GM23338 (cell line): ENCODE results near the gene CDC42BPG. TPM values are rescaled to one million over a fixed set of nuclear protein-coding genes. Genes with fewer than 3 reads are reported as not detected.

ENCODE experiments used
- ATAC-seq: fragments of 200-7000 bp; cut with Tn5 transposase; 3 replicates; pipeline ENCODE4 v1.9.1; 2020
- DNase-seq: peaks from one replicate; pipeline ENCODE4 v3.0.0-alpha.2; 2015; ENCODE audit warnings: low spot score
- H2AFZ ChIP-seq: fragments of 200-600 bp; sonication (generic); 2 replicates; pipeline ENCODE4 v1.8.0; 2016; ENCODE audit warnings: antibody characterized with exemption, mild to moderate bottlenecking, moderate library complexity
- H3F3A ChIP-seq: fragments of 200-600 bp; sonication (generic); replicated peaks from 2 replicates; pipeline ENCODE4 v1.8.0; 2017; ENCODE audit warnings: antibody characterized with exemption, mixed run types, low read depth
- H3K27ac ChIP-seq: fragments of 200-600 bp; sonication (generic); 2 replicates; pipeline ENCODE4 v1.6.1; 2016; ENCODE audit warnings: low read depth
- H3K27me3 ChIP-seq: fragments of 200-600 bp; sonication (generic); 2 replicates; pipeline ENCODE4 v1.8.0; 2016; ENCODE audit warnings: mild to moderate bottlenecking, mixed run types, moderate library complexity; ENCODE audit not compliant: insufficient read depth
- H3K36me3 ChIP-seq: fragments of 200-600 bp; sonication (generic); 2 replicates; pipeline ENCODE4 v1.8.0; 2016; ENCODE audit warnings: mild to moderate bottlenecking; ENCODE audit not compliant: insufficient read depth
- H3K4me1 ChIP-seq: fragments of 200-600 bp; sonication (generic); 2 replicates; pipeline ENCODE4 v1.8.0; 2016; ENCODE audit warnings: mild to moderate bottlenecking, moderate library complexity; ENCODE audit not compliant: insufficient read depth
- H3K4me2 ChIP-seq: fragments of 200-600 bp; sonication (generic); 2 replicates; pipeline ENCODE4 v1.7.1; 2017; ENCODE audit warnings: mixed run types
- H3K4me3 ChIP-seq: fragments of 200-600 bp; sonication (generic); 2 replicates; pipeline ENCODE4 v1.6.1; 2016; ENCODE audit warnings: mixed run types
- H3K79me2 ChIP-seq: fragments of 200-600 bp; sonication (generic); replicated peaks from 2 replicates; pipeline ENCODE4 v1.8.0; 2017; ENCODE audit warnings: mild to moderate bottlenecking; ENCODE audit not compliant: insufficient read depth
- H3K9me2 ChIP-seq: fragments of 200-600 bp; sonication (generic); 2 replicates; pipeline ENCODE4 v1.8.0; 2017; ENCODE audit not compliant: insufficient read depth
- H4K20me1 ChIP-seq: fragments of 200-600 bp; sonication (generic); replicated peaks from 2 replicates; pipeline ENCODE4 v1.8.0; 2017; ENCODE audit warnings: mild to moderate bottlenecking; ENCODE audit not compliant: insufficient read depth
- H3K27ac Mint-ChIP-seq: 2 replicates; pipeline ENCODE4 v1.8.0; 2020; ENCODE audit warnings: inconsistent platforms, mild to moderate bottlenecking, moderate library complexity, mixed read lengths
- H3K27me3 Mint-ChIP-seq: 3 replicates; pipeline ENCODE4 v1.8.0; 2022; ENCODE audit warnings: low read depth, mild to moderate bottlenecking, moderate library complexity, mixed read lengths, inconsistent platforms; ENCODE audit not compliant: insufficient read depth, poor library complexity
- H3K36me3 Mint-ChIP-seq: 3 replicates; pipeline ENCODE4 v1.8.0; 2021; ENCODE audit warnings: low read depth, mild to moderate bottlenecking, inconsistent platforms, moderate library complexity, mixed read lengths
- H3K4me1 Mint-ChIP-seq: 3 replicates; pipeline ENCODE4 v1.8.0; 2020; ENCODE audit warnings: mild to moderate bottlenecking, inconsistent platforms, mixed read lengths
- H3K4me3 Mint-ChIP-seq: 3 replicates; pipeline ENCODE4 v1.8.0; 2021; ENCODE audit warnings: moderate library complexity, mild to moderate bottlenecking, inconsistent platforms, mixed read lengths
- H3K9me3 Mint-ChIP-seq: 3 replicates; pipeline ENCODE4 v1.8.0; 2020; ENCODE audit warnings: moderate library complexity, mild to moderate bottlenecking, inconsistent platforms, mixed read lengths
- CREB1 ChIP-seq: fragments of 250-450 bp; sonication (Bioruptor Pico); IDR thresholded peaks from 2 replicates; pipeline ENCODE4 v1.5.0; 2020; ENCODE audit warnings: low read depth, mild to moderate bottlenecking, moderate library complexity
- JUNB ChIP-seq: IDR thresholded peaks from one replicate; pipeline ENCODE4 v1.6.1; 2016; ENCODE audit warnings: antibody characterized with exemption; ENCODE audit not compliant: unreplicated experiment
- NANOG ChIP-seq: IDR thresholded peaks from 2 replicates; pipeline ENCODE4 v1.6.1; 2016; ENCODE audit warnings: antibody characterized with exemption, borderline replicate concordance
- POLR2AphosphoS5 ChIP-seq: IDR thresholded peaks from 2 replicates; pipeline ENCODE4 v1.6.1; 2016; ENCODE audit warnings: antibody characterized with exemption, low read depth
- STAT1 ChIP-seq: IDR thresholded peaks from one replicate; pipeline ENCODE4 v1.6.1; 2016; ENCODE audit warnings: antibody characterized with exemption; ENCODE audit not compliant: unreplicated experiment
- ZNF114 ChIP-seq: fragments of 250-450 bp; sonication (Bioruptor Pico); IDR thresholded peaks from 2 replicates; pipeline ENCODE4 v1.5.0; 2020; ENCODE audit warnings: mild to moderate bottlenecking, moderate library complexity
- polyA plus RNA-seq: library from polyadenylated mRNA; unstranded; fragments of >200 nt; fragmentation: Nextera tagmentation; extraction: Ambion mirVana; gene quantifications from 2 replicates; pipeline ENCODE4 v1.2.1, GENCODE V29; 2016
- total RNA-seq: library from RNA; depleted of rRNA; stranded (reverse); fragments of >200 nt; shearing (Covaris generic); gene quantifications from 2 replicates; pipeline ENCODE4 v1.2.3, GENCODE V29; 2014
- TF ChIP-seq, protein P1 (sequence below), 2 experiments: fragments of 200-600 bp in 1 of 2; sonication (generic) in 1 of 2; conservative IDR thresholded peaks; 2 replicates each; pipeline versions ENCODE4 v1.5.1 to v1.6.1; 2016 to 2017; ENCODE audit warnings: antibody characterized with exemption in 2 of 2, low read depth in 2 of 2, mild to moderate bottlenecking in 2 of 2, moderate library complexity in 1 of 2
- TF ChIP-seq, protein P2 (sequence below): IDR thresholded peaks from 2 replicates; pipeline ENCODE4 v1.6.1; 2016; ENCODE audit warnings: antibody characterized with exemption
- TF ChIP-seq, protein P3 (sequence below): fragments of 250-450 bp; sonication (Bioruptor Pico); IDR thresholded peaks from 2 replicates; pipeline ENCODE4 v1.5.0; 2020; ENCODE audit warnings: mild to moderate bottlenecking, moderate library complexity

The CDC42BPG gene
- total and polyA plus RNA-seq, 2 experiments from 2014 or later = 2.3 to 11.6 TPM

DNA sequence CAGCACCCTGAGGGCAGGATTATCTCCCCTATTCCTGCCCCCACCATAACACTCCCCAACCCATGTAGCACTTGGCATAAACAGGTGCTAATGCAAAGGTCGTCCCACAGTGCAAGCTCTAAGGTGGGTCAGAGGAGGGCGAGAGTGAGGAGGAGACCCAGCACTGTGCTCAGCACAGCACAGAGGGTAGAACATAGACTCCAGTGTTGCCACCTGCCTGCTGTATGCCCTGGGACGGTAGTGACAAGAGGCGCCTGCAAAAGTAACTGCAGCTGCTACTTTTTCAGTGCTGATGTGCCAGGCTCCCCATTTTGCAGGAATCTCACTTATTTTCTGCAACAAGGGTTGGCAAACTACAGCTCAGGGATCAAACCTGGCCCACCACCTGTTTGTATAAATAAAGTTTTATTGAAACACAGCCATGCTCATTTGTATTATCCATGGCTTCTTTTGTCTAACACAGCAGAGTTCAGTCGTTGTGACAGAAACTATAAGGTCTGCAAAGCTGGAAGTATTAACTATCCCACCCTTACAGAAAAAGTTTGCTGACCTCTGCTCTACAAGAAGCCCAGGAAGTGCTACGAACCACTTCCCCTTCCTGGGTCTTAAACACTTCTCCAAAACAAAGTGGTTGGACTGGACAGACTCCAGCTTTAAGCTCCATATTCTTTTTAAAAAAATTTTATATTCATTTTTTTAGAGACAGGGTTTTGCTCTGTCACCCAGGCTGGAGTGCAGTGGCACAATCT lies 16.9 kb upstream of the CDC42BPG start:
- Mint-ChIP-seq H3K9me3 (no peaks in the 10 kb centered on the region), H3K4me1 (peaks cover 18% of the 10 kb centered on the region), H3K4me3 (no peak overlapping the region), H3K36me3 (no peaks in the 10 kb centered on the region; the same call in 2 of the 3 replicates), H3K27ac (no peak overlapping the region), H3K27me3 (peaks cover 4% of the 10 kb centered on the region)
- Histone ChIP-seq H3K4me1 (peaks cover 23% of the 10 kb centered on the region), H2AFZ (no peak overlapping the region), H3K36me3 (no peaks in the 10 kb centered on the region), H3K4me2 (no peak overlapping the region), H3K9me2 (no peaks in the 10 kb centered on the region), H3K4me3 (no peak overlapping the region), H3K27me3 (no peaks in the 10 kb centered on the region), H4K20me1 (no peaks in the 10 kb centered on the region), H3K27ac (no peak overlapping the region), H3F3A (0 out of 2 replicates have a peak, but pooled peaks cover 4% of the 10 kb centered on the region), H3K79me2 (peaks cover 20% of the 10 kb centered on the region)
- DNase-seq (no peak), ATAC-seq (peak; percentile 34)
- TF ChIP-seq, protein P1, sequence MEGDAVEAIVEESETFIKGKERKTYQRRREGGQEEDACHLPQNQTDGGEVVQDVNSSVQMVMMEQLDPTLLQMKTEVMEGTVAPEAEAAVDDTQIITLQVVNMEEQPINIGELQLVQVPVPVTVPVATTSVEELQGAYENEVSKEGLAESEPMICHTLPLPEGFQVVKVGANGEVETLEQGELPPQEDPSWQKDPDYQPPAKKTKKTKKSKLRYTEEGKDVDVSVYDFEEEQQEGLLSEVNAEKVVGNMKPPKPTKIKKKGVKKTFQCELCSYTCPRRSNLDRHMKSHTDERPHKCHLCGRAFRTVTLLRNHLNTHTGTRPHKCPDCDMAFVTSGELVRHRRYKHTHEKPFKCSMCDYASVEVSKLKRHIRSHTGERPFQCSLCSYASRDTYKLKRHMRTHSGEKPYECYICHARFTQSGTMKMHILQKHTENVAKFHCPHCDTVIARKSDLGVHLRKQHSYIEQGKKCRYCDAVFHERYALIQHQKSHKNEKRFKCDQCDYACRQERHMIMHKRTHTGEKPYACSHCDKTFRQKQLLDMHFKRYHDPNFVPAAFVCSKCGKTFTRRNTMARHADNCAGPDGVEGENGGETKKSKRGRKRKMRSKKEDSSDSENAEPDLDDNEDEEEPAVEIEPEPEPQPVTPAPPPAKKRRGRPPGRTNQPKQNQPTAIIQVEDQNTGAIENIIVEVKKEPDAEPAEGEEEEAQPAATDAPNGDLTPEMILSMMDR (conservative IDR thresholded peaks at IDR 0.05; ENCODE audit: low read depth in 2 of 2) = peak; percentile 14 to 37; a peak in 2 of 4 replicates
- TF ChIP-seq JUNB = no peak

DNA sequence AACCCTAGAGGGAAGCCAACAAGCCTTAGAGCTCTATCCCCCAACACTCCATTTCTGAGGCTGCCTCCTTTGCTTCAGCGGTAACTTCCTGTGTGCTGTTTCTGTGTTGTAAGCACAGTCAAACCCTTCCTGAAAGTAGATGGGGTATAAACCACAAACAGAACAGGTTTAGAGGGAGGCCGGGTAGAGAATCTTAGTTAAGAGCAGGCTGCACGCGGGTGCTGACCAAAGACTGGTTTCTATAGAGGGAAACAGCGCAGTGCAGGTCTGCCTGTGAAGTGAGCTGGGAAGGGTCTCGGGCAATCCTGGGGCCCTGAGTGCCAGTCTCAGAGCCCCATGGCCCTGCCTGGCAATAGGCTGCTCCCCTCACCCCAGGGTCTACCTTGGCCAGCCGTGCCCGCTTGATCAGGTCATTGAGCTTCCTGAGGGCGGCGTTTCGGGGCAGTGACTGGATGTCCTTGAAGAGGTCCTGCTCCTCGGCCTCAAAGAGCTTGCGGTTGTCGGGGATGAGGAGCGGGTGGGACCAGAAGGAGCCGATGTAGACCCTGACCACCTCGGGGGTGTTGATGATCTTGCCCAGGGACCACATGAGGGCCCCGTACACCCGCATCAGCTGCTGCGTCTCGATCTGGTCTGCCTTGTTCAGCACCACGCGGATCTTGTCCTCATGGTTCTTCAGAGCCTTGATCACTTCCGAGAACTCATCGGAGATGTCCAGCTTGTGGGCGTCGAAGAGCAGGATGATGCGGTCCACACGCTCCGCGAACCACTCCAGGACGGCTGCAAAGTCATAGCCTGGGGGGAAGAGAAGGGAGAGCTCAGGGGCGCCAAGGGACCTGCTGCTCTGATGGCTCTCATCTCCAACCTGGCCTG lies 15.3 kb upstream of the CDC42BPG start:
- no peak overlapping the region for H3K27ac ChIP-seq
- H3K36me3 ChIP-seq = no peaks in the 10 kb centered on the region
- Mint-ChIP-seq H3K27me3 (peaks cover 12% of the 10 kb centered on the region), H3K4me1 (peaks cover 26% of the 10 kb centered on the region), H3K4me3 (no peak overlapping the region), H3K9me3 (no peaks in the 10 kb centered on the region), H3K27ac (no peak overlapping the region), H3K36me3 (no peaks in the 10 kb centered on the region; the same call in 2 of the 3 replicates)
- no peaks in the 10 kb centered on the region for H3K9me2 ChIP-seq
- ATAC-seq = no peak
- H3K27me3 ChIP-seq = no peaks in the 10 kb centered on the region
- DNase-seq = no peak
- H3F3A ChIP-seq = 0 out of 2 replicates have a peak, but pooled peaks cover 4% of the 10 kb centered on the region
- H2AFZ ChIP-seq = no peak overlapping the region
- peaks cover 8% of the 10 kb centered on the region for H3K79me2 ChIP-seq
- H3K4me2 ChIP-seq = no peak overlapping the region
- H4K20me1 ChIP-seq = no peaks in the 10 kb centered on the region
- no peak overlapping the region for H3K4me3 ChIP-seq
- peaks cover 23% of the 10 kb centered on the region for H3K4me1 ChIP-seq
- TF ChIP-seq, protein P2, sequence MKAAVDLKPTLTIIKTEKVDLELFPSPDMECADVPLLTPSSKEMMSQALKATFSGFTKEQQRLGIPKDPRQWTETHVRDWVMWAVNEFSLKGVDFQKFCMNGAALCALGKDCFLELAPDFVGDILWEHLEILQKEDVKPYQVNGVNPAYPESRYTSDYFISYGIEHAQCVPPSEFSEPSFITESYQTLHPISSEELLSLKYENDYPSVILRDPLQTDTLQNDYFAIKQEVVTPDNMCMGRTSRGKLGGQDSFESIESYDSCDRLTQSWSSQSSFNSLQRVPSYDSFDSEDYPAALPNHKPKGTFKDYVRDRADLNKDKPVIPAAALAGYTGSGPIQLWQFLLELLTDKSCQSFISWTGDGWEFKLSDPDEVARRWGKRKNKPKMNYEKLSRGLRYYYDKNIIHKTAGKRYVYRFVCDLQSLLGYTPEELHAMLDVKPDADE = no peak
- no peak for TF ChIP-seq CREB1
- no peak for TF ChIP-seq STAT1
- TF ChIP-seq, protein P3, sequence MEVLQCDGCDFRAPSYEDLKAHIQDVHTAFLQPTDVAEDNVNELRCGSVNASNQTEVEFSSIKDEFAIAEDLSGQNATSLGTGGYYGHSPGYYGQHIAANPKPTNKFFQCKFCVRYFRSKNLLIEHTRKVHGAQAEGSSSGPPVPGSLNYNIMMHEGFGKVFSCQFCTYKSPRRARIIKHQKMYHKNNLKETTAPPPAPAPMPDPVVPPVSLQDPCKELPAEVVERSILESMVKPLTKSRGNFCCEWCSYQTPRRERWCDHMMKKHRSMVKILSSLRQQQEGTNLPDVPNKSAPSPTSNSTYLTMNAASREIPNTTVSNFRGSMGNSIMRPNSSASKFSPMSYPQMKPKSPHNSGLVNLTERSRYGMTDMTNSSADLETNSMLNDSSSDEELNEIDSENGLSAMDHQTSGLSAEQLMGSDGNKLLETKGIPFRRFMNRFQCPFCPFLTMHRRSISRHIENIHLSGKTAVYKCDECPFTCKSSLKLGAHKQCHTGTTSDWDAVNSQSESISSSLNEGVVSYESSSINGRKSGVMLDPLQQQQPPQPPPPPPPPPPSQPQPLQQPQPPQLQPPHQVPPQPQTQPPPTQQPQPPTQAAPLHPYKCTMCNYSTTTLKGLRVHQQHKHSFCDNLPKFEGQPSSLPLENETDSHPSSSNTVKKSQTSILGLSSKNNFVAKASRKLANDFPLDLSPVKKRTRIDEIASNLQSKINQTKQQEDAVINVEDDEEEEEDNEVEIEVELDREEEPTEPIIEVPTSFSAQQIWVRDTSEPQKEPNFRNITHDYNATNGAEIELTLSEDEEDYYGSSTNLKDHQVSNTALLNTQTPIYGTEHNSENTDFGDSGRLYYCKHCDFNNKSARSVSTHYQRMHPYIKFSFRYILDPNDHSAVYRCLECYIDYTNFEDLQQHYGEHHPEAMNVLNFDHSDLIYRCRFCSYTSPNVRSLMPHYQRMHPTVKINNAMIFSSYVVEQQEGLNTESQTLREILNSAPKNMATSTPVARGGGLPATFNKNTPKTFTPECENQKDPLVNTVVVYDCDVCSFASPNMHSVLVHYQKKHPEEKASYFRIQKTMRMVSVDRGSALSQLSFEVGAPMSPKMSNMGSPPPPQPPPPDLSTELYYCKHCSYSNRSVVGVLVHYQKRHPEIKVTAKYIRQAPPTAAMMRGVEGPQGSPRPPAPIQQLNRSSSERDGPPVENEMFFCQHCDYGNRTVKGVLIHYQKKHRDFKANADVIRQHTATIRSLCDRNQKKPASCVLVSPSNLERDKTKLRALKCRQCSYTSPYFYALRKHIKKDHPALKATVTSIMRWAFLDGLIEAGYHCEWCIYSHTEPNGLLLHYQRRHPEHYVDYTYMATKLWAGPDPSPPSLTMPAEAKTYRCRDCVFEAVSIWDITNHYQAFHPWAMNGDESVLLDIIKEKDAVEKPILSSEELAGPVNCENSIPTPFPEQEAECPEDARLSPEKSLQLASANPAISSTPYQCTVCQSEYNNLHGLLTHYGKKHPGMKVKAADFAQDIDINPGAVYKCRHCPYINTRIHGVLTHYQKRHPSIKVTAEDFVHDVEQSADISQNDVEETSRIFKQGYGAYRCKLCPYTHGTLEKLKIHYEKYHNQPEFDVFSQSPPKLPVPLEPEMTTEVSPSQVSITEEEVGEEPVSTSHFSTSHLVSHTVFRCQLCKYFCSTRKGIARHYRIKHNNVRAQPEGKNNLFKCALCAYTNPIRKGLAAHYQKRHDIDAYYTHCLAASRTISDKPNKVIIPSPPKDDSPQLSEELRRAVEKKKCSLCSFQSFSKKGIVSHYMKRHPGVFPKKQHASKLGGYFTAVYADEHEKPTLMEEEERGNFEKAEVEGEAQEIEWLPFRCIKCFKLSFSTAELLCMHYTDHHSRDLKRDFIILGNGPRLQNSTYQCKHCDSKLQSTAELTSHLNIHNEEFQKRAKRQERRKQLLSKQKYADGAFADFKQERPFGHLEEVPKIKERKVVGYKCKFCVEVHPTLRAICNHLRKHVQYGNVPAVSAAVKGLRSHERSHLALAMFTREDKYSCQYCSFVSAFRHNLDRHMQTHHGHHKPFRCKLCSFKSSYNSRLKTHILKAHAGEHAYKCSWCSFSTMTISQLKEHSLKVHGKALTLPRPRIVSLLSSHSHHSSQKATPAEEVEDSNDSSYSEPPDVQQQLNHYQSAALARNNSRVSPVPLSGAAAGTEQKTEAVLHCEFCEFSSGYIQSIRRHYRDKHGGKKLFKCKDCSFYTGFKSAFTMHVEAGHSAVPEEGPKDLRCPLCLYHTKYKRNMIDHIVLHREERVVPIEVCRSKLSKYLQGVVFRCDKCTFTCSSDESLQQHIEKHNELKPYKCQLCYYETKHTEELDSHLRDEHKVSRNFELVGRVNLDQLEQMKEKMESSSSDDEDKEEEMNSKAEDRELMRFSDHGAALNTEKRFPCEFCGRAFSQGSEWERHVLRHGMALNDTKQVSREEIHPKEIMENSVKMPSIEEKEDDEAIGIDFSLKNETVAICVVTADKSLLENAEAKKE (CRISPR knock-in tag) = no peak
- no peak for TF ChIP-seq NANOG
- no peak for TF ChIP-seq POLR2AphosphoS5
- TF ChIP-seq ZNF114 (CRISPR knock-in tag) = no peak
